Pancreas (tissue), 10 donors: ENCODE results near the gene EXD2. TPM values are rescaled to one million over a fixed set of nuclear protein-coding genes. Genes with fewer than 3 reads are reported as not detected.

Experiments
- ATAC-seq, 4 donors: fragments of 200-7000 bp; cut with Tn5 transposase; one replicate each; pipeline versions ENCODE4 v1.8.0 to v1.9.1; 2020; ENCODE audit warnings: mild to moderate bottlenecking in 4 of 4, moderate library complexity in 4 of 4
- DNase-seq, 6 donors: peaks; one replicate each; pipeline ENCODE4 v3.0.0-alpha.2; 2020
- FAIRE-seq: peaks from 2 replicates; lab custom pipeline; 2012; peaks lifted over from hg19 to GRCh38; lab: Jason Lieb, UNC
- H3K27ac ChIP-seq, 4 donors: fragments of 200-600 bp; sonication (generic); 1 replicate in 3 of 4; 2 replicates in 1 of 4; pipeline versions ENCODE4 v1.5.0 to v1.8.0; 2020
- H3K27me3 ChIP-seq, 4 donors: fragments of 200-600 bp; one replicate each; pipeline ENCODE4 v1.8.0; 2021
- H3K36me3 ChIP-seq, 3 donors: fragments of 200-600 bp; sonication (generic) in 1 of 3; one replicate each; pipeline versions ENCODE4 v1.5.0 to v1.8.0; 2020 to 2021
- H3K4me1 ChIP-seq, 3 donors: fragments of 200-600 bp; one replicate each; pipeline ENCODE4 v1.8.0; 2021
- H3K4me3 ChIP-seq, 4 donors: fragments of 200-600 bp; sonication (generic) in 2 of 4; one replicate each; pipeline versions ENCODE4 v1.5.0 to v1.8.0; 2020 to 2021
- H3K9me3 ChIP-seq, 4 donors: fragments of 200-600 bp; one replicate each; pipeline ENCODE4 v1.8.0; 2021
- WGBS, 2 donors: extraction: QIAGEN DNeasy Blood & Tissue Kit; methylation state at CpG; one replicate each; pipeline ENCODE4 v1.1.7; 2013; 5-methylcytosine and 5-hydroxymethylcytosine counted together
- intact Hi-C, 3 donors: fragments of 100-400 bp; cut with DNase I; formaldehyde crosslinking; loops; one replicate each; pipeline versions ENCODE4 v1.11.1 to v1.14.2; 2022
- polyA plus RNA-seq, 2 donors: library from polyadenylated mRNA; stranded (reverse); fragments of 200-250 nt; gene quantifications; one replicate each; pipeline ENCODE4 v1.2.3, GENCODE V29; 2013
- total RNA-seq, 6 donors: library from RNA; stranded (reverse); fragmentation: NEBNext Ultra II Directional in 4 of 6; extraction: Animal tissue kit (Norgen Biotek cat#: 25700) in 4 of 6; gene quantifications; one replicate each; pipeline versions ENCODE4 v1.2.1 to v1.2.4, GENCODE V29; 2021 to 2023
- TF ChIP-seq, protein P1 (sequence below), 4 donors: fragments of 200-600 bp; sonication (generic) in 3 of 4; IDR thresholded peaks; one replicate each; pipeline versions ENCODE4 v1.5.0 to v1.8.0; 2021; ENCODE audit warnings: antibody characterized with exemption in 4 of 4
- donor health status: healthy with polysubstance abuse.
- donor health status: DM: no; HTN: no; CAD: no; lungs with moderate emphysema.
- donor health status: DM: no; HTN: no; CAD: no.
- donor health status: control.
- donor health status: control.
- donor health status: Bipolar disorder and iron deficiency.
- donor health status: DM: yes; HTN: yes; CAD: no.
- donor health status: DM: no; HTN: no; CAD: no.
- donor health status: DM: no; HTN: no; CAD: no.
- donor health status: DM: yes; HTN: yes; CAD: no.

EXD2 gene
- total and polyA plus RNA-seq, 8 donors = 9.5 to 24.5 (median 18.5) TPM

DNA sequence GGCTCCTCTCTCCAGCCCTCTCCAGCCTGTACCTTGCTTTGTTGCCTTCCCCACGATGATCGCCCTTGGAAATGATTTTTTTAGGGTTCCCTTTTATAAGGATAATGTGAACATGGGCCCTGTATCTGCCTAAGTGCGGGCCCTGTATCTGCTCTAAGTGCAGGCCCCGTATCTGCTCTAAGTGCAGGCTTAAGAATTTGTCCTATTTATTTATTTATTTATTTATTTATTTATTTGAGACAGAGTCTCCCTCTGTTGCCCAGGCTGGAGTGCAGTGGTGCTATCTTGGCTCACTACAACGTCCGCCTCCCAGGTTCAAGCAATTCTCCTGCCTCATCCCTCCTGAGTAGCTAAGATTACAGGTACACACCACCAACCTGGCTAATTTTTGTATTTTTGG is 91.2 kb downstream of the EXD2 start:
- Histone ChIP-seq H3K9me3 (no peaks in the 10 kb centered on the region), H3K4me3 (no peak overlapping the region), H3K4me1 (no peaks in the 10 kb centered on the region), H3K36me3 (no peaks in the 10 kb centered on the region), H3K27ac (no peak overlapping the region), H3K27me3 (no peaks in the 10 kb centered on the region)
- TF ChIP-seq, protein P1, sequence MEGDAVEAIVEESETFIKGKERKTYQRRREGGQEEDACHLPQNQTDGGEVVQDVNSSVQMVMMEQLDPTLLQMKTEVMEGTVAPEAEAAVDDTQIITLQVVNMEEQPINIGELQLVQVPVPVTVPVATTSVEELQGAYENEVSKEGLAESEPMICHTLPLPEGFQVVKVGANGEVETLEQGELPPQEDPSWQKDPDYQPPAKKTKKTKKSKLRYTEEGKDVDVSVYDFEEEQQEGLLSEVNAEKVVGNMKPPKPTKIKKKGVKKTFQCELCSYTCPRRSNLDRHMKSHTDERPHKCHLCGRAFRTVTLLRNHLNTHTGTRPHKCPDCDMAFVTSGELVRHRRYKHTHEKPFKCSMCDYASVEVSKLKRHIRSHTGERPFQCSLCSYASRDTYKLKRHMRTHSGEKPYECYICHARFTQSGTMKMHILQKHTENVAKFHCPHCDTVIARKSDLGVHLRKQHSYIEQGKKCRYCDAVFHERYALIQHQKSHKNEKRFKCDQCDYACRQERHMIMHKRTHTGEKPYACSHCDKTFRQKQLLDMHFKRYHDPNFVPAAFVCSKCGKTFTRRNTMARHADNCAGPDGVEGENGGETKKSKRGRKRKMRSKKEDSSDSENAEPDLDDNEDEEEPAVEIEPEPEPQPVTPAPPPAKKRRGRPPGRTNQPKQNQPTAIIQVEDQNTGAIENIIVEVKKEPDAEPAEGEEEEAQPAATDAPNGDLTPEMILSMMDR (IDR thresholded peaks at IDR 0.05) = no peak
- DNase-seq = no peak
- WGBS, 2 donors = 91 to 94% methylated on average over 6 of the region's 6 CpGs
- intact Hi-C loops = no loop called here
- no peak for FAIRE-seq
- ATAC-seq = no peak

DNA sequence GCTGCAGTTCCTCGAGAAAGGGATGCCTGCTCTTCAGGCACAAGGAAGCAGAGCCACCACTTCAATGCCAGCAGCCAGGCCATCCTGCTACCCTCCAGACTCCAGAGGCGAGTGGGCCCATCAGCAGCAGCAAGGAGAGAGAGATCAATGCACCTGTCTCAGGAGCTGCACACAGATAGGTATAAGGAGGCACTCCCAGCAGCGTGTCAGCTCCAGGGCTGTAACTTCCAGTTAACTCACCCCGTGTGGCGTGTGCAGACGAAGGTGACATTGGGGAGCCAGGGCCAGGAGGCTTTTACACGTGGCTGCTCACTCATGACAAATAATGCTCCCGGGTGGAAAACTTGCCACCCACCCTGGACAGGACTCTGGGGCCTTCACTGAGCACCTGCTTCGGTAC is 92.9 kb downstream of the EXD2 start:
- no peaks in the 10 kb centered on the region for H3K36me3 ChIP-seq
- ATAC-seq = no peak
- no peak for DNase-seq
- no peak for FAIRE-seq
- WGBS, 2 donors = 69 to 77% methylated on average over 9 of the region's 9 CpGs
- H3K27me3 ChIP-seq = no peaks in the 10 kb centered on the region
- H3K27ac ChIP-seq = no peak overlapping the region
- H3K9me3 ChIP-seq = no peaks in the 10 kb centered on the region
- intact Hi-C loops = no loop called here
- no peak overlapping the region for H3K4me3 ChIP-seq
- no peaks in the 10 kb centered on the region for H3K4me1 ChIP-seq
- TF ChIP-seq, protein P1 (IDR thresholded peaks at IDR 0.05) = no peak

DNA sequence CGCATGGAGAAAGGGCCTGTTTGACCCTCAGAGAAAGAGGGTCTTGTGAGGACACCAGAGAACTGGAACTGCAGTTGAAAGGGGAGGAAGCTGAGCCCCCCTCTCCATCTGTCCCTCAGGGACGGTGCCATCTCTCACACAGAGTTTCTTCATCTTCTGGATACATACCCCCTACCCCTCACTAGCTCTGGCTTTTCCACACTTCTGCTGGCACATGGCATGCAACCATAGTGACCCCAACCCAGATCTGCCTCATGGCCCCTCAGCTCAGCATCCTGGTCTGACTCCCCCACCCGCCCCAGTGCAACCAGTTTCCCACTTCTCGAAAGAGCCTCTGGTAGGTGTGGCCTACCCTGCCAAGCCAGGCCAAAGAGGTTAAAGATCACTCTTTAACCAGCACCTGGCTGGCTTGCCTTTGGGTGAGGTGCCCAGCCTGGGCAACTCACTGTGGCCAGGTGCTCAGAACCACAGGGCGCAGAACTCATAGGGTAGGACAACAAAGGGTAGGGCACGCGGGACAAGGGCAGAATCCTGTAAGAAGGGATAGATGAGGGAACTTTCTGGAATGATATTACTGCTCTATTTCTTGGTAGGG is 94.5 kb downstream of the EXD2 start:
- ATAC-seq (no peak), DNase-seq (no peak), FAIRE-seq (no peak)
- no peaks in the 10 kb centered on the region for H3K27me3 ChIP-seq
- H3K27ac ChIP-seq = no peak overlapping the region
- H3K36me3 ChIP-seq = no peaks in the 10 kb centered on the region
- no peaks in the 10 kb centered on the region for H3K4me1 ChIP-seq
- TF ChIP-seq, protein P1 (IDR thresholded peaks at IDR 0.05) = no peak
- H3K4me3 ChIP-seq = no peak overlapping the region
- no peaks in the 10 kb centered on the region for H3K9me3 ChIP-seq
- intact Hi-C loops = no loop called here
- 80 to 83% methylated on average over 7 of the region's 7 CpGs for WGBS, 2 donors

DNA sequence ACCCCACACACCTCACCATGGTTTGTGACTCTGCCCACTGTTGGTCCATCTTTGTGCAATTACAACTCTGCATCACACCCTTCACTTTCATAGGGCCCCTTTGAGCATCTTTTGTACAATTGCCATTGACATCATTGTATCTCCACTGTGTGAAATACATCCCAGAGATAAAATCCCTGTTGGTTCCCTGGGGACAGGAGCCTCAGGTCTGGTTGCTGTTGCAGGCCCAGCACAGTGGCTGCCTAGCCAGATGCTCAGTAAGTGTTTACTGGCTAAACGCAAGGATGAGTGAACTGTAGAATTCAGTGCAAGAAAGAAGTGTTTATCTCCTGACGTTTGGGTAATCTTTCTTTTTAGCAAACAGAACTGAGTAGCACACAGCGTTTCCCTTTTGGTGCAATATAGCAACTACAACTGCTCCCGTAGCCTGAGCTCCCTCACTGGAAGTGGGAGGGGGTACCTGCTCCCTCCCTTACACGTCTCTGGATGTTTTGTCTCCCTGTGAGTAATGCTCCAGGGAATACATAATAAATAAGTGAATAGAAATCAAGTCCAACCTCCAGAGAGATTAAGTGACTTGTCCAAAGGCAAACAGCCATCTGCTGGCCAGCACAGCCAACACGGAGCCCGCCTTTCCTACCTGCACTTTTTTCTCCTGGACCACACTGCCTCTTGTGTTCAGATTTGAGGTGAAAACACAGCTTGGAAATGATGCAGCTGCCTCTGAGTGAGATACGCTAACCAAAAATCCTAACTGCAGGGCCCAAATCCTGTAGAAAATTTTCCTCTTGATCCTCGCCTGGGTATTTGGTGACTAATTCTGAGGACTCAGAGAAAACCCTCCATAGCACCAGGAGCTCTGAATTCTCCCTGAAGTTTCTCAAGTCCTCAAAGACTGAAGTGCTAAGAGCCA is 96.1 kb downstream of the EXD2 start:
- no peaks in the 10 kb centered on the region for H3K4me1 ChIP-seq
- no peak for DNase-seq
- 62 to 64% methylated on average over 9 of the region's 9 CpGs for WGBS, 2 donors
- intact Hi-C loops = no loop called here
- H3K36me3 ChIP-seq = no peaks in the 10 kb centered on the region
- H3K27ac ChIP-seq = peak overlapping the region in 2 of 4 donors; percentile 3 to 19
- H3K9me3 ChIP-seq = no peaks in the 10 kb centered on the region
- no peaks in the 10 kb centered on the region for H3K27me3 ChIP-seq
- ATAC-seq = peak in 3 of 4 donors; percentile 31 to 52 (median 49)
- H3K4me3 ChIP-seq = no peak overlapping the region
- FAIRE-seq = no peak
- TF ChIP-seq, protein P1 (IDR thresholded peaks at IDR 0.05) = no peak
